Hepatocyte (in vitro differentiated cells): ENCODE measurements around the gene KCNQ2.

Experiments used
- CTCF ChIP-seq: fragments of 200-600 bp; sonication (generic); IDR thresholded peaks from 2 replicates; pipeline ENCODE4 v1.5.1; 2016; ENCODE audit warnings: antibody characterized with exemption, mild to moderate bottlenecking; ENCODE audit not compliant: poor library complexity
- EZH2 ChIP-seq: fragments of 200-600 bp; sonication (generic); IDR thresholded peaks from 2 replicates; pipeline ENCODE4 v1.6.1; 2016; ENCODE audit warnings: antibody characterized with exemption, mild to moderate bottlenecking, borderline replicate concordance

DNA sequence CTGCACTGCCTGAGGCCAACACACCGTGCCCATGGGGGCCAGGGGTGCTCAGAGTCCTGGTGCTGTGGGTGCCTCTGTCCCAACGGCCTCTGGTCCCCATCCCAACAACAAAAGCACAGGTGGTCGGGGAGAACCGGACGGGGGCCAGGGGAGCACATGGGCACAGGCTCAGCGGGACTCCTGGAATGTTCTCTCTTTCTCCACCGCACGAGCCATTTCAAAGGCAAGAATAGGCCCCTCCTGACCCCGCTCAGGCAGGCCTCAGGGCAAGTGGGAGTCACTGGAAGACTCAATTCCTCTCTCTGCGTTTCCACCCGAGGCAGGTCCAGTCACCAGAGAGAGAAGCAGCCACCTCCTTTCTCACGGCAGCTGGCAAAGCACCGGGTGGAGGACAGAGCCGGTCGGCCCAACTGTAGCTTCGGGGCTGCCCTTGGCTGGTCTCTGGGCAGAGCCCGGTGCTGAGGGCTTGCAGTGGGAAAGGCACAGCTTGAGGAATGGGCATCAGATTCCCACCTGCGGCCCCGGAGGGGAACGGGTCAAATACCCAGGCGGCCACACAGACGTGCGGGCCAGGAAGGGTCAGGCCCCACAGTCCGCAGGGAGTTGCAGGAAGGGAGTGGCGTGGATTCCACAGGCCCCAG, 55.2 kb downstream of the KCNQ2 start:
- TF ChIP-seq CTCF (no peak), EZH2 (no peak)
